ENCODE results near the gene KAZN.

DNA sequence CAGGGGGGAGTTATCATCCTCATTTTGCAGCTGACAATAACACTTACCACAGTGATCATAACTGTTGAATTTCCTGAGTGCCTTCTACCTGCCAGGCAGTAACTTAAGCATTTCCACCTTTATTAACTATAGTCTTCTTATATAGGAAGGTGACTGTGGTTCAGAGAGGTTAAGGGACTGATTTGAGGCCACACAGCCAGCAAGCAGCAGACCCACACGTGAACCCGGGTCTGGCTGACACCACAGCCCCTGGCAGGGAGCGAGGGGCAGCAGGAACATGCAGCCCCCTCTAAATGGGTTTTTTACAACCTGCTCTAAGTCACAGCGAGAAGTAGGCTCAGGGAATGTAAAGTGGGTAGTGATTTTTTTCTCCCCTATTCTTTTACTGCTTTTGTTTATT, 248.2 kb downstream of the KAZN start:
- TF ChIP-seq, protein P1, sequence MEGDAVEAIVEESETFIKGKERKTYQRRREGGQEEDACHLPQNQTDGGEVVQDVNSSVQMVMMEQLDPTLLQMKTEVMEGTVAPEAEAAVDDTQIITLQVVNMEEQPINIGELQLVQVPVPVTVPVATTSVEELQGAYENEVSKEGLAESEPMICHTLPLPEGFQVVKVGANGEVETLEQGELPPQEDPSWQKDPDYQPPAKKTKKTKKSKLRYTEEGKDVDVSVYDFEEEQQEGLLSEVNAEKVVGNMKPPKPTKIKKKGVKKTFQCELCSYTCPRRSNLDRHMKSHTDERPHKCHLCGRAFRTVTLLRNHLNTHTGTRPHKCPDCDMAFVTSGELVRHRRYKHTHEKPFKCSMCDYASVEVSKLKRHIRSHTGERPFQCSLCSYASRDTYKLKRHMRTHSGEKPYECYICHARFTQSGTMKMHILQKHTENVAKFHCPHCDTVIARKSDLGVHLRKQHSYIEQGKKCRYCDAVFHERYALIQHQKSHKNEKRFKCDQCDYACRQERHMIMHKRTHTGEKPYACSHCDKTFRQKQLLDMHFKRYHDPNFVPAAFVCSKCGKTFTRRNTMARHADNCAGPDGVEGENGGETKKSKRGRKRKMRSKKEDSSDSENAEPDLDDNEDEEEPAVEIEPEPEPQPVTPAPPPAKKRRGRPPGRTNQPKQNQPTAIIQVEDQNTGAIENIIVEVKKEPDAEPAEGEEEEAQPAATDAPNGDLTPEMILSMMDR (IDR thresholded peaks at IDR 0.05; ENCODE audit: low read length): no peak
- TF ChIP-seq EZH2 (optimal IDR thresholded peaks at IDR 0.05; ENCODE audit: low read depth, low read length): no peak

Measured in MM.1S (cell line).